ENCODE results near the gene RASL11B.

- TF ChIP-seq CTCF (IDR thresholded peaks at IDR 0.05) (no peak), EP300 (IDR thresholded peaks at IDR 0.05) (no peak), POLR2A (IDR thresholded peaks at IDR 0.05) (no peak)
These were observed 11.1 kb downstream of the RASL11B start for GRCh38 chr4:52873191-52873590.
